SK-N-SH (cell line): ENCODE results near the gene PTPN2. TPM values are rescaled to one million over a fixed set of nuclear protein-coding genes. Genes with fewer than 3 reads are reported as not detected.

Experiments
- CTCF ChIA-PET: fragments of 300-600, 350-600 bp; formaldehyde crosslinking; extraction: SDS; loops from one replicate; lab custom pipeline; 2021; lab: Yijun Ruan, JAX
- POLR2A ChIA-PET: fragments of 350-600 bp; sonication (Branson Sonifier 250); formaldehyde crosslinking; extraction: SDS; loops from one replicate; lab custom pipeline; 2020; ENCODE audit warnings: antibody characterized with exemption, inconsistent platforms; lab: Yijun Ruan, JAX
- DNase-seq: peaks from one replicate; pipeline ENCODE4 v3.0.0; 2012
- H2AFZ ChIP-seq: fragments of 200-600 bp; sonication (generic); 2 replicates; pipeline ENCODE4 v1.8.1; 2016; ENCODE audit warnings: antibody characterized with exemption, mild to moderate bottlenecking, low read depth
- H3F3A ChIP-seq: fragments of 200-600 bp; sonication (generic); replicated peaks from 2 replicates; pipeline ENCODE3; 2016; ENCODE audit warnings: antibody characterized with exemption, mild to moderate bottlenecking; ENCODE audit not compliant: insufficient read depth
- H3K27ac ChIP-seq, 2 experiments: fragments of 200-500 bp in 1 of 2; fragments of 200-600 bp in 1 of 2; sonication (Bioruptor generic) in 1 of 2; sonication (generic), shearing (Covaris generic) in 1 of 2; 2 replicates each; pipeline versions ENCODE4 v1.5.1 to v1.6.1; 2014 to 2016; ENCODE audit warnings: low read depth in 2 of 2, inconsistent platforms in 1 of 2, low read length in 1 of 2, mild to moderate bottlenecking in 1 of 2, mixed read lengths in 1 of 2
- H3K27me3 ChIP-seq: fragments of 200-600 bp; sonication (generic), shearing (Covaris generic); 2 replicates; pipeline ENCODE4 v1.6.1; 2016; ENCODE audit warnings: mixed run types; ENCODE audit not compliant: insufficient read depth
- H3K36me3 ChIP-seq, 2 experiments: fragments of 200-500 bp in 1 of 2; fragments of 200-600 bp in 1 of 2; sonication (Bioruptor generic) in 1 of 2; sonication (generic) in 1 of 2; replicated peaks in 1 of 2; 2 replicates each; pipeline versions ENCODE3 to v1.5.1; 2014 to 2016; ENCODE audit warnings: low read length in 1 of 2, mild to moderate bottlenecking in 1 of 2; ENCODE audit not compliant: insufficient read depth in 2 of 2, control insufficient read depth in 1 of 2
- H3K4me1 ChIP-seq, 2 experiments: fragments of 200-500 bp in 1 of 2; fragments of 200-600 bp in 1 of 2; sonication (Bioruptor generic) in 1 of 2; sonication (generic), shearing (Covaris generic) in 1 of 2; 2 replicates each; pipeline versions ENCODE4 v1.5.1 to v1.6.1; 2014 to 2016; ENCODE audit warnings: low read depth in 1 of 2, low read length in 1 of 2, mixed run types in 1 of 2; ENCODE audit not compliant: insufficient read depth in 2 of 2, control insufficient read depth in 1 of 2
- H3K4me2 ChIP-seq: fragments of 200-600 bp; sonication (generic), shearing (Covaris generic); 2 replicates; pipeline ENCODE4 v1.6.1; 2017; ENCODE audit warnings: mixed run types
- H3K4me3 ChIP-seq, 2 experiments: fragments of 200-500 bp in 1 of 2; fragments of 200-600 bp in 1 of 2; sonication (Bioruptor generic) in 1 of 2; sonication (generic), shearing (Covaris generic) in 1 of 2; 2 replicates each; pipeline versions ENCODE4 v1.5.1 to v1.8.1; 2014 to 2016; ENCODE audit warnings: low read depth in 2 of 2, inconsistent platforms in 1 of 2, low read length in 1 of 2, mild to moderate bottlenecking in 1 of 2, mixed read lengths in 1 of 2, moderate library complexity in 1 of 2
- H3K79me2 ChIP-seq: fragments of 200-600 bp; sonication (generic); 2 replicates; pipeline ENCODE4 v1.8.1; 2017; ENCODE audit warnings: mild to moderate bottlenecking; ENCODE audit not compliant: insufficient read depth
- H3K9ac ChIP-seq: fragments of 200-600 bp; sonication (generic); 2 replicates; pipeline ENCODE4 v1.6.1; 2017; ENCODE audit warnings: mixed run types
- H3K9me2 ChIP-seq: fragments of 200-600 bp; sonication (generic); 2 replicates; pipeline ENCODE4 v1.6.1; 2017; ENCODE audit warnings: mixed run types
- H3K9me3 ChIP-seq: fragments of 200-600 bp; sonication (generic); 2 replicates; pipeline ENCODE4 v1.6.1; 2017; ENCODE audit warnings: mixed run types, mild to moderate bottlenecking, moderate library complexity
- H4K20me1 ChIP-seq: fragments of 200-600 bp; sonication (generic); 2 replicates; pipeline ENCODE4 v1.6.1; 2017; ENCODE audit warnings: mild to moderate bottlenecking, mixed run types; ENCODE audit not compliant: insufficient read depth
- CTCF ChIP-seq: fragments of 200-600 bp; sonication (generic); IDR thresholded peaks from 2 replicates; pipeline ENCODE4 v1.6.1; 2017; ENCODE audit warnings: antibody characterized with exemption, mild to moderate bottlenecking, moderate library complexity
- ELF1 ChIP-seq: IDR thresholded peaks from 2 replicates; pipeline ENCODE4 v1.4.0; 2012
- FOSL2 ChIP-seq: IDR thresholded peaks from 2 replicates; pipeline ENCODE4 v1.4.0; 2012; ENCODE audit warnings: low read depth, mild to moderate bottlenecking, moderate library complexity, borderline replicate concordance
- FOXJ3 ChIP-seq: sonication (generic); formaldehyde crosslinking; IDR thresholded peaks from 2 replicates; pipeline ENCODE4 v1.5.1; 2020; ENCODE audit warnings: mild to moderate bottlenecking, missing genetic modification reagents
- GATA2 ChIP-seq: sonication (generic); formaldehyde crosslinking; IDR thresholded peaks from 2 replicates; pipeline ENCODE4 v1.5.0; 2020; ENCODE audit warnings: mild to moderate bottlenecking, missing genetic modification reagents
- IRF3 ChIP-seq: fragments of 150-350 bp; IDR thresholded peaks from 2 replicates; pipeline ENCODE4 v1.6.1; 2016; ENCODE audit warnings: mild to moderate bottlenecking, low read depth, low read length
- JUND ChIP-seq: IDR thresholded peaks from 2 replicates; pipeline ENCODE4 v1.4.0; 2012
- NRF1 ChIP-seq: IDR thresholded peaks from 2 replicates; pipeline ENCODE4 v1.6.1; 2012; ENCODE audit warnings: low read depth, mild to moderate bottlenecking, low read length
- SIN3A ChIP-seq: IDR thresholded peaks from 2 replicates; pipeline ENCODE4 v1.6.1; 2012; ENCODE audit warnings: low read depth, mild to moderate bottlenecking, low read length, moderate library complexity, borderline replicate concordance
- SMC3 ChIP-seq: IDR thresholded peaks from 2 replicates; pipeline ENCODE4 v1.6.1; 2012; ENCODE audit warnings: low read depth, low read length, improper control_type of control experiment
- TCF12 ChIP-seq: IDR thresholded peaks from 2 replicates; pipeline ENCODE4 v1.4.0; 2012
- ZBTB33 ChIP-seq: IDR thresholded peaks from 2 replicates; pipeline ENCODE4 v1.4.0; 2012; ENCODE audit warnings: low read depth, borderline replicate concordance
- WGBS: methylation state at CpG from one replicate; pipeline ENCODE4 v1.1.6; 2017; ENCODE audit warnings: low lambda C conversion rate; 5-methylcytosine and 5-hydroxymethylcytosine counted together
- polyA plus RNA-seq, 3 experiments: library from polyadenylated mRNA; depleted of rRNA; stranded (reverse); fragments of >200 nt; gene quantifications; 2 replicates each; pipeline ENCODE4 v1.2.3, GENCODE V29; 2012

The PTPN2 gene
- polyA plus RNA-seq, 1 of the 3 experiments (the other 2 are of a cell fraction): 11.2 TPM

- Histone ChIP-seq H3K36me3 (no peaks in the 10 kb centered on the region), H2AFZ (no peak overlapping the region), H3K27ac (no peak overlapping the region), H3K4me1 (peaks cover 0 to 7% of the 10 kb centered on the region in 2 experiments; a peak in 1 of 4 replicates), H3K9me2 (no peaks in the 10 kb centered on the region), H3F3A (peaks cover 13% of the 10 kb centered on the region), H3K9me3 (0 out of 2 replicates have a peak, but pooled peaks cover 9% of the 10 kb centered on the region), H3K79me2 (no peaks in the 10 kb centered on the region), H3K27me3 (no peaks in the 10 kb centered on the region), H4K20me1 (peaks cover 6% of the 10 kb centered on the region; the same call in 1 of the 2 replicates), H3K4me3 (no peak overlapping the region), H3K4me2 (no peak overlapping the region), H3K9ac (no peak overlapping the region)
- CTCF ChIA-PET: interaction anchor here (1.6 kb wide), 1 partner anchor 23 kb away, joined by 4 read pairs; no protein-coding TSS in a partner anchor
- TF ChIP-seq CTCF: no peak
- TF ChIP-seq FOSL2: no peak
- no peak for TF ChIP-seq NRF1
- TF ChIP-seq TCF12: no peak
- no peak for TF ChIP-seq SIN3A
- TF ChIP-seq FOXJ3: no peak
- TF ChIP-seq IRF3: no peak
- no peak for TF ChIP-seq GATA2 (CRISPR knock-in tag)
- TF ChIP-seq ZBTB33: no peak
- TF ChIP-seq JUND: no peak
- TF ChIP-seq SMC3: no peak
- TF ChIP-seq ELF1: no peak
- POLR2A ChIA-PET: no interaction called here
- 92% methylated on average over 32 of the region's 75 CpGs for WGBS
- DNase-seq: no peak
Measured at GRCh38 chr18:12911025-12911928, 27.2 kb upstream of the PTPN2 start.
